Ovary (tissue), 9 donors: ENCODE data around the gene DERL3. TPM values are rescaled to one million over a fixed set of nuclear protein-coding genes. Genes with fewer than 3 reads are reported as not detected.

ENCODE experiments used
- DNase-seq, 5 donors: peaks; one replicate each; pipeline ENCODE4 v3.0.0-alpha.2; 2019 to 2020
- H3K27ac ChIP-seq, 2 donors: fragments of 200-600 bp; one replicate each; pipeline versions ENCODE4 v1.5.1 to v1.8.0; 2019 to 2022
- H3K27me3 ChIP-seq: fragments of 200-600 bp; one replicate; pipeline ENCODE4 v1.8.0; 2022
- H3K36me3 ChIP-seq: fragments of 200-600 bp; sonication (generic); one replicate; pipeline ENCODE4 v1.5.1; 2019
- H3K4me1 ChIP-seq: one replicate; pipeline ENCODE4 v1.8.1; 2013; ENCODE audit warnings: mild to moderate bottlenecking, moderate library complexity; ENCODE audit not compliant: insufficient read depth
- H3K4me3 ChIP-seq: fragments of 200-600 bp; sonication (generic); one replicate; pipeline ENCODE4 v1.5.1; 2017
- H3K9me3 ChIP-seq, 2 donors: fragments of 200-600 bp in 1 of 2; sonication (generic) in 1 of 2; one replicate each; pipeline versions ENCODE4 v1.5.1 to v1.8.1; 2013 to 2019; ENCODE audit warnings: mild to moderate bottlenecking in 1 of 2, moderate library complexity in 1 of 2
- EP300 ChIP-seq: sonication (generic); formaldehyde crosslinking; IDR thresholded peaks from one replicate; pipeline ENCODE4 v1.6.1; 2017; ENCODE audit warnings: antibody characterized with exemption
- POLR2A ChIP-seq: fragments of 450-650 bp; IDR thresholded peaks from one replicate; pipeline ENCODE4 v1.6.1; 2017; ENCODE audit warnings: antibody characterized with exemption, mild to moderate bottlenecking, moderate library complexity
- WGBS, 3 donors: extraction: QIAGEN DNeasy Blood & Tissue Kit in 1 of 3; methylation state at CpG; one replicate each; pipeline versions ENCODE4 v1.1.5 to v1.1.7; 2013 to 2017; 5-methylcytosine and 5-hydroxymethylcytosine counted together
- intact Hi-C, 4 donors: fragments of 100-400 bp; cut with DNase I; formaldehyde crosslinking; loops; one replicate each; pipeline versions ENCODE4 v1.11.0 to v1.15.1; 2022 to 2023
- polyA plus RNA-seq, 2 donors: library from polyadenylated mRNA; stranded (reverse); fragments of 200-250 nt in 1 of 2; fragments of 350-450 nt in 1 of 2; fragmentation: Illumina TruSeq in 1 of 2; extraction: RNeasy Lipid Tissue Mini Kit (QIAGEN cat#74804) in 1 of 2; gene quantifications; one replicate each; pipeline ENCODE4 v1.2.3, GENCODE V29; 2013 to 2014
- small RNA-seq: library from RNA; depleted of rRNA; stranded (forward); fragments of <200 nt; gene quantifications from one replicate; pipeline ENCODE3, GENCODE V24; 2016
- total RNA-seq, 7 donors: library from RNA; depleted of rRNA in 2 of 7; stranded (reverse); fragments of >200 nt in 2 of 7; fragmentation: NEBNext Ultra II Directional in 3 of 7; extraction: Animal tissue kit (Norgen Biotek cat#: 25700) in 3 of 7; gene quantifications; one replicate each; pipeline versions ENCODE4 v1.1.0 to v1.2.4, GENCODE V29; 2016 to 2023
- TF ChIP-seq, protein P1 (sequence below), 3 donors: fragments of 450-650 bp in 2 of 3; fragments of 200-600 bp in 1 of 3; IDR thresholded peaks; one replicate each; pipeline versions ENCODE4 v1.5.1 to v1.8.0; 2016 to 2022; ENCODE audit warnings: antibody characterized with exemption in 3 of 3, mild to moderate bottlenecking in 1 of 3
- donor health status: DM: no; HTN: no; CAD: no; lungs with moderate emphysema.
- donor health status: DM: no; HTN: no; CAD: no.
- donor health status: Bipolar disorder and iron deficiency.
- donor health status: DM: yes; HTN: yes; CAD: no.
- donor health status: DM: no; HTN: no; CAD: no.
- donor health status: DM: yes; HTN: yes; CAD: no.

Gene DERL3
- total and polyA plus RNA-seq, 9 donors, result 0.45 to 3.9 (median 1.8) TPM

DNA sequence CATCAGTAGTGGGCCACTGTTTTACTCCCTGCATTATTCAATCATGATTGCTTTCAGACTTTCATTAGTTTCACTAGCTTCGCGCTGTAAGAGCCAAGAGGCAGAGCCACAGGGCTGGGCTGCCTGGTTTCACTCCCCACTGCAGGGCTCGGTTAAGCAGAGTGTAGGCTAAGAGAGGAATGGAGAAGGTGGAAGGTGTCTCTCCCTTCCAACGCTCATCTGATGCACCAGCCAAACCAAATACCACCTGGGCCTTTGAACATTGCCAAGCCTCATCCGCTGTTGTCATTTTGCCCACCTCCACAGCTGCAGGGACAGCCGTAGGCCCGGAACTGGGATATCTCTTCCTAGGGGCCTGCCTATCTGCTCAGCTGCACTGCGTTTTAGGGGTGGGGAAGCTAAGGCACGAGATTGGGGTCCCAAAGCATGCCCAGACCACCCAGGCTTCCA, 52.5 kb downstream of the DERL3 start:
- H3K27me3 ChIP-seq, result no peaks in the 10 kb centered on the region
- TF ChIP-seq EP300, result no peak
- no peak for TF ChIP-seq POLR2A
- TF ChIP-seq, protein P1, sequence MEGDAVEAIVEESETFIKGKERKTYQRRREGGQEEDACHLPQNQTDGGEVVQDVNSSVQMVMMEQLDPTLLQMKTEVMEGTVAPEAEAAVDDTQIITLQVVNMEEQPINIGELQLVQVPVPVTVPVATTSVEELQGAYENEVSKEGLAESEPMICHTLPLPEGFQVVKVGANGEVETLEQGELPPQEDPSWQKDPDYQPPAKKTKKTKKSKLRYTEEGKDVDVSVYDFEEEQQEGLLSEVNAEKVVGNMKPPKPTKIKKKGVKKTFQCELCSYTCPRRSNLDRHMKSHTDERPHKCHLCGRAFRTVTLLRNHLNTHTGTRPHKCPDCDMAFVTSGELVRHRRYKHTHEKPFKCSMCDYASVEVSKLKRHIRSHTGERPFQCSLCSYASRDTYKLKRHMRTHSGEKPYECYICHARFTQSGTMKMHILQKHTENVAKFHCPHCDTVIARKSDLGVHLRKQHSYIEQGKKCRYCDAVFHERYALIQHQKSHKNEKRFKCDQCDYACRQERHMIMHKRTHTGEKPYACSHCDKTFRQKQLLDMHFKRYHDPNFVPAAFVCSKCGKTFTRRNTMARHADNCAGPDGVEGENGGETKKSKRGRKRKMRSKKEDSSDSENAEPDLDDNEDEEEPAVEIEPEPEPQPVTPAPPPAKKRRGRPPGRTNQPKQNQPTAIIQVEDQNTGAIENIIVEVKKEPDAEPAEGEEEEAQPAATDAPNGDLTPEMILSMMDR (IDR thresholded peaks at IDR 0.05), result no peak
- peak overlapping the region; percentile 98 to 100 for H3K27ac ChIP-seq
- peaks cover 28% of the 10 kb centered on the region for H3K4me1 ChIP-seq
- intact Hi-C loops, result no loop called here
- H3K36me3 ChIP-seq, result no peaks in the 10 kb centered on the region
- peak overlapping the region; percentile 100 for H3K4me3 ChIP-seq
- 23 to 32% (median 24%) methylated on average over 9 of the region's 9 CpGs for WGBS, 3 donors
- DNase-seq, result peak in 1 of 5 donors; percentile 54
- H3K9me3 ChIP-seq, result no peaks in the 10 kb centered on the region

Small RNAs within 50 kb of the gene (small RNA-seq; reads per million reads assigned to genes)
- gene RN7SL268P, result not detected

Other genes with a start within 250 kb of the DERL3 start
- gene DRICH1, start 206.7 kb downstream of the DERL3 start, total RNA-seq, result 1 to 10 TPM in 3 of 7 donors, under 1 TPM in 3, not detected in 1; 0.62 to 3.6 (median 1.0) TPM
- gene DRICH1, start 206.7 kb downstream of the DERL3 start, polyA plus RNA-seq, result under 1 TPM; 0.32 to 0.35 TPM
- gene RGL4, start 148.0 kb downstream of the DERL3 start, total RNA-seq, result under 1 TPM in 1 of 7 donors, not detected in 6; 0.20 TPM
- under 1 TPM in 1 of 2 donors, not detected in 1; 0.31 TPM for gene RGL4, start 148.0 kb downstream of the DERL3 start, polyA plus RNA-seq
- gene ZNF70, start 87.9 kb downstream of the DERL3 start, total RNA-seq, result 10 to 100 TPM in 5 of 7 donors, 1 to 10 TPM in 2; 4.8 to 21.6 (median 17.8) TPM
- gene ZNF70, start 87.9 kb downstream of the DERL3 start, polyA plus RNA-seq, result 1 to 10 TPM; 3.8 to 6.4 TPM
- gene VPREB3, start 84.6 kb downstream of the DERL3 start, total RNA-seq, result 1 to 10 TPM in 1 of 7 donors, not detected in 6; 2.8 TPM
- gene VPREB3, start 84.6 kb downstream of the DERL3 start, polyA plus RNA-seq, result not detected
- gene C22orf15, start 76.0 kb downstream of the DERL3 start, total RNA-seq, result 1 to 10 TPM in 4 of 7 donors, under 1 TPM in 3; 0.48 to 6.5 (median 1.1) TPM
- gene C22orf15, start 76.0 kb downstream of the DERL3 start, polyA plus RNA-seq, result under 1 TPM; 0.28 to 0.77 TPM
- 10 to 100 TPM in 6 of 7 donors, 1 to 10 TPM in 1; 2.7 to 40.5 (median 22.9) TPM for gene CHCHD10, start 71.0 kb downstream of the DERL3 start, total RNA-seq
- gene CHCHD10, start 71.0 kb downstream of the DERL3 start, polyA plus RNA-seq, result 10 to 100 TPM; 17.6 to 20.1 TPM
- gene MMP11, start 66.2 kb downstream of the DERL3 start, total RNA-seq, result 10 to 100 TPM in 4 of 7 donors, 1 to 10 TPM in 3; 1.4 to 59.7 (median 12.1) TPM
- 10 to 100 TPM in 1 of 2 donors, 1 to 10 TPM in 1; 1.4 to 11.4 TPM for gene MMP11, start 66.2 kb downstream of the DERL3 start, polyA plus RNA-seq
- 100 to 1,000 TPM in 1 of 7 donors, 10 to 100 TPM in 6; 47.1 to 107 (median 87.3) TPM for gene SMARCB1, start 52.0 kb downstream of the DERL3 start, total RNA-seq
- gene SMARCB1, start 52.0 kb downstream of the DERL3 start, polyA plus RNA-seq, result 10 to 100 TPM; 75.4 to 87.0 TPM
- gene SLC2A11, start 18.9 kb upstream of the DERL3 start, total RNA-seq, result 10 to 100 TPM; 14.2 to 25.3 (median 17.2) TPM
- gene SLC2A11, start 18.9 kb upstream of the DERL3 start, polyA plus RNA-seq, result 10 to 100 TPM; 13.7 to 15.0 TPM
- gene MIF, start 55.4 kb upstream of the DERL3 start, total RNA-seq, result 100 to 1,000 TPM; 194 to 426 (median 362) TPM
- gene MIF, start 55.4 kb upstream of the DERL3 start, polyA plus RNA-seq, result 100 to 1,000 TPM in 1 of 2 donors, 1 to 10 TPM in 1; 1.1 to 289 TPM
- gene GSTT2B, start 122.2 kb upstream of the DERL3 start, total RNA-seq, result 10 to 100 TPM in 6 of 7 donors, 1 to 10 TPM in 1; 5.8 to 20.9 (median 14.1) TPM
- 10 to 100 TPM; 11.1 to 11.8 TPM for gene GSTT2B, start 122.2 kb upstream of the DERL3 start, polyA plus RNA-seq
- gene DDTL, start 127.9 kb upstream of the DERL3 start, total RNA-seq, result 1 to 10 TPM in 5 of 7 donors, not detected in 2; 2.8 to 5.1 (median 3.4) TPM
- 1 to 10 TPM; 1.4 to 1.6 TPM for gene DDTL, start 127.9 kb upstream of the DERL3 start, polyA plus RNA-seq
- gene DDT, start 135.4 kb upstream of the DERL3 start, total RNA-seq, result 100 to 1,000 TPM in 3 of 7 donors, 10 to 100 TPM in 4; 73.5 to 115 (median 90.0) TPM
- 100 to 1,000 TPM in 1 of 2 donors, 10 to 100 TPM in 1; 34.6 to 236 TPM for gene DDT, start 135.4 kb upstream of the DERL3 start, polyA plus RNA-seq
- gene GSTT2, start 141.1 kb upstream of the DERL3 start, total RNA-seq, result 1 to 10 TPM in 1 of 7 donors, under 1 TPM in 2, not detected in 4; 0.67 to 1.4 (median 0.98) TPM
- gene GSTT2, start 141.1 kb upstream of the DERL3 start, polyA plus RNA-seq, result 1 to 10 TPM in 1 of 2 donors, under 1 TPM in 1; 0.33 to 1.8 TPM
- gene GSTT4, start 166.4 kb upstream of the DERL3 start, total RNA-seq, result not detected
- gene GSTT4, start 166.4 kb upstream of the DERL3 start, polyA plus RNA-seq, result not detected
- 10 to 100 TPM; 26.3 to 68.0 (median 50.2) TPM for gene CABIN1, start 172.3 kb upstream of the DERL3 start, total RNA-seq
- 10 to 100 TPM; 15.7 to 25.1 TPM for gene CABIN1, start 172.3 kb upstream of the DERL3 start, polyA plus RNA-seq